ENCODE measurements around the gene LIME1. TPM values are rescaled to one million over a fixed set of nuclear protein-coding genes. Genes with fewer than 3 reads are reported as not detected.
A peak's percentile ranks its signal among the peaks of the same experiment; 100 is the strongest.

The LIME1 gene
- total and polyA plus RNA-seq, 2 of the 8 experiments (the other 6 are each of a cell fraction or from before 2014, with no cell fraction given): 4.5 to 5.9 TPM

DNA sequence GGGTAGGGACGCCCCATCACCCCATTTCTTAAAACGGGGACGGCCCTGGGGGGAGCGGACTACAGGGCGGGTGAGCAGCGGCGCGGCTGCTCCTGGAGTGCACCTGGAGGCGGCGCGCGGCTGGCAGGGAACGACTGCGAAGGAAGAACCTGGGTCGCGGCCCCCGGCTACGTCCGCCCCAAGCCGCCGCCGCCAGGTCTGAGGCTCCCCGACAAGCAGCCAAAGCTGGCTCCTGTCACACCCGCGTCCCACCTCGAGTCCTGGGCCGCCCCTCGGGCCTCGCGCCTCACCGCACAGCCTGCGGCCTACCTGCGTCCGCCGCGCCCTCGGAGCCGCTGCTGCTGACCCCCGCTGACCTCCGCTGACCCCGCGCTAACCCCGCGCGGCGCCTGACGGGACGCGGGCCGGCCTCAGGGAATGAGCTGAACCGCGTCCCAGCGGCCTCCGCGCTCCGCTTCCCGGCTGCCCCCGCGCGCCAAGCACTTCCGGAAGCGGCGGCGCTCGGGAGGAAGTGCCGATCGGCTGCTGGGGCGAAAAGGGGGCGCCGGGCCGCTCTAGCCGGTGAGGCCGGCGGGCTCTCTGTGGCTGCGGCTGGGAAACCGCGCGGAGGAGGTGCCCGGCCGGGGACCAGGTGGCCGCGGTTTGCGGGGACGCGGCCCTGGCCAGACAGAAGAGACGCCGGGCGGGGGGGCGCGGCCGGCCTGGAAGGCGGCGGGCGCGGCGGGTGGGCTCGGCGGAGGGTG lies 28.7 kb upstream of the LIME1 start, which contains the start of the genes ARFRP1 and ZGPAT (continued):
- TF ChIP-seq SRF (IDR thresholded peaks at IDR 0.05; ENCODE audit: low read depth, low read length) (no peak), POLR2A (IDR thresholded peaks at IDR 0.05; ENCODE audit: control extremely low read depth in 1 of 2, low read depth in 2 of 2, low read length in 2 of 2) (peak in 1 of 2 experiments; percentile 53; a peak in 1 of 3 replicates), BCL11A (IDR thresholded peaks at IDR 0.05; ENCODE audit: low read depth in 2 of 2, low read length in 2 of 2) (no peak), CHD1 (IDR thresholded peaks at IDR 0.05; ENCODE audit: low read depth, low read length) (no peak), CHD2 (IDR thresholded peaks at IDR 0.05; ENCODE audit: low read length) (peak; percentile 41; the same call in 1 of the 2 replicates), CEBPB (IDR thresholded peaks at IDR 0.05; ENCODE audit: low read depth, low read length) (no peak), EZH2 (IDR thresholded peaks at IDR 0.05; ENCODE audit: low read depth, low read length, severe bottlenecking) (no peak), SUZ12 (IDR thresholded peaks at IDR 0.05; ENCODE audit: low read length) (no peak), TAF1 (IDR thresholded peaks at IDR 0.05; ENCODE audit: low read depth, low read length) (peak; percentile 50; the same call in 1 of the 2 replicates)
